ENCODE data around the gene FGGY.

The FGGY gene

GRCh38 chr1:59397139-59397858 lies 100.4 kb downstream of the FGGY start:
- DNase-seq, result no peak
- Histone ChIP-seq H3K79me2 (ENCODE audit: insufficient read depth, low read length) (no peaks in the 10 kb centered on the region), H4K20me1 (ENCODE audit: insufficient read depth, low read length) (no peaks in the 10 kb centered on the region), H3K36me3 (ENCODE audit: insufficient read depth, low read length) (no peaks in the 10 kb centered on the region), H3K9me3 (ENCODE audit: insufficient read depth, low read length, severe bottlenecking) (no peaks in the 10 kb centered on the region), H2AFZ (ENCODE audit: low read depth, low read length) (no peak overlapping the region), H3K27me3 (ENCODE audit: insufficient read depth, low read length, poor library complexity) (no peaks in the 10 kb centered on the region), H3K9ac (ENCODE audit: low read depth, low read length) (no peak overlapping the region), H3K4me3 (ENCODE audit: low read depth in 1 of 2, low read length in 2 of 2) (no peak overlapping the region), H3K4me1 (ENCODE audit: insufficient read depth, low read length) (peaks cover 32% of the 10 kb centered on the region), H3K27ac (ENCODE audit: low read length) (no peak overlapping the region), H3K4me2 (ENCODE audit: insufficient read depth, low read length) (no peak overlapping the region)
- no peak for ATAC-seq (ENCODE audit: insufficient read depth, low read depth)
- TF ChIP-seq EZH2 (IDR thresholded peaks at IDR 0.05; ENCODE audit: borderline replicate concordance, low read depth, low read length, severe bottlenecking) (no peak), CTCF (IDR thresholded peaks at IDR 0.05; ENCODE audit: borderline replicate concordance, extremely low read depth, low read length, poor library complexity, severe bottlenecking) (no peak)

DNA sequence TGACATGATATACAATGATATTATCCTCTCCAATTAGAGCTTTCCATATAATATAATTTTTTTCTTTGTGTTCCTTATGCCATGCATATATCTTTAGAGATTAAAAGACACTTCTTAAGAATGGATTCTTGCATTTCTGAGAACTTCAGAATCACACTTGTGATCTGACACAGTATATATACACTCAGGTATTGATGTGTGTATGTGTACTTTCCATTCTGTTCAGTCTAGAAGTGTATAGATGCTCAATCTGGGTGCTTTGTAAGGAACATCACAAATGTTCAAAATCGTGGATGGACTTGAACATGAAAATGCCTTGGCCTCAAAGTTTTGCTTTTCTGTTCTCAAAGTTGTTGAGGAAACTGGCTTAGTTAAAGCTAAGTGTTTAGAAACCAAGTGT lies 102.7 kb downstream of the FGGY start:
- Histone ChIP-seq H2AFZ (ENCODE audit: low read depth, low read length) (no peak overlapping the region), H3K27ac (ENCODE audit: low read length) (no peak overlapping the region), H3K9me3 (ENCODE audit: insufficient read depth, low read length, severe bottlenecking) (no peaks in the 10 kb centered on the region), H3K27me3 (ENCODE audit: insufficient read depth, low read length, poor library complexity) (no peaks in the 10 kb centered on the region), H3K4me3 (ENCODE audit: low read depth in 1 of 2, low read length in 2 of 2) (no peak overlapping the region), H3K9ac (ENCODE audit: low read depth, low read length) (no peak overlapping the region), H4K20me1 (ENCODE audit: insufficient read depth, low read length) (no peaks in the 10 kb centered on the region), H3K36me3 (ENCODE audit: insufficient read depth, low read length) (no peaks in the 10 kb centered on the region), H3K4me2 (ENCODE audit: insufficient read depth, low read length) (no peak overlapping the region), H3K4me1 (ENCODE audit: insufficient read depth, low read length) (peaks cover 15% of the 10 kb centered on the region), H3K79me2 (ENCODE audit: insufficient read depth, low read length) (no peaks in the 10 kb centered on the region)
- ATAC-seq (ENCODE audit: insufficient read depth, low read depth), result no peak
- no peak for DNase-seq
- no peak for TF ChIP-seq EZH2 (IDR thresholded peaks at IDR 0.05; ENCODE audit: borderline replicate concordance, low read depth, low read length, severe bottlenecking)
- no peak for TF ChIP-seq CTCF (IDR thresholded peaks at IDR 0.05; ENCODE audit: borderline replicate concordance, extremely low read depth, low read length, poor library complexity, severe bottlenecking)

- DNase-seq (no peak), ATAC-seq (ENCODE audit: insufficient read depth, low read depth) (no peak)
- Histone ChIP-seq H3K27ac (ENCODE audit: low read length) (no peak overlapping the region), H3K79me2 (ENCODE audit: insufficient read depth, low read length) (no peaks in the 10 kb centered on the region), H3K27me3 (ENCODE audit: insufficient read depth, low read length, poor library complexity) (no peaks in the 10 kb centered on the region), H3K4me1 (ENCODE audit: insufficient read depth, low read length) (no peaks in the 10 kb centered on the region), H2AFZ (ENCODE audit: low read depth, low read length) (no peak overlapping the region), H3K4me2 (ENCODE audit: insufficient read depth, low read length) (no peak overlapping the region), H3K9ac (ENCODE audit: low read depth, low read length) (no peak overlapping the region), H3K4me3 (ENCODE audit: low read depth in 1 of 2, low read length in 2 of 2) (no peak overlapping the region), H4K20me1 (ENCODE audit: insufficient read depth, low read length) (no peaks in the 10 kb centered on the region), H3K36me3 (ENCODE audit: insufficient read depth, low read length) (no peaks in the 10 kb centered on the region), H3K9me3 (ENCODE audit: insufficient read depth, low read length, severe bottlenecking) (no peaks in the 10 kb centered on the region)
- TF ChIP-seq CTCF (IDR thresholded peaks at IDR 0.05; ENCODE audit: borderline replicate concordance, extremely low read depth, low read length, poor library complexity, severe bottlenecking) (no peak), EZH2 (IDR thresholded peaks at IDR 0.05; ENCODE audit: borderline replicate concordance, low read depth, low read length, severe bottlenecking) (no peak)
These were observed 104.7 kb downstream of the FGGY start for GRCh38 chr1:59401581-59401980.

Measured in DND-41 (cell line).